Glutamatergic neuron (in vitro differentiated cells): Measurements from ENCODE around the gene ID3. TPM values are rescaled to one million over a fixed set of nuclear protein-coding genes. Genes with fewer than 3 reads are reported as not detected.

ENCODE experiments used
- DNase-seq: peaks from one replicate; pipeline ENCODE4 v3.0.0; 2022
- H3K27ac Mint-ChIP-seq: one replicate; pipeline ENCODE4 v1.8.0; 2020; ENCODE audit warnings: mild to moderate bottlenecking, mixed read lengths, inconsistent platforms; ENCODE audit not compliant: unreplicated experiment
- H3K27me3 Mint-ChIP-seq: one replicate; pipeline ENCODE4 v1.8.0; 2020; ENCODE audit warnings: mild to moderate bottlenecking, moderate library complexity, mixed read lengths, inconsistent platforms; ENCODE audit not compliant: unreplicated experiment
- H3K36me3 Mint-ChIP-seq: one replicate; pipeline ENCODE4 v1.8.0; 2020; ENCODE audit warnings: mild to moderate bottlenecking, mixed read lengths, inconsistent platforms; ENCODE audit not compliant: unreplicated experiment
- H3K4me1 Mint-ChIP-seq: one replicate; pipeline ENCODE4 v1.8.0; 2020; ENCODE audit warnings: mild to moderate bottlenecking, low read depth, mixed read lengths, inconsistent platforms; ENCODE audit not compliant: unreplicated experiment
- H3K4me3 Mint-ChIP-seq: one replicate; pipeline ENCODE4 v1.8.0; 2020; ENCODE audit warnings: mild to moderate bottlenecking, mixed read lengths, inconsistent platforms; ENCODE audit not compliant: unreplicated experiment
- H3K9me3 Mint-ChIP-seq: one replicate; pipeline ENCODE4 v1.8.0; 2020; ENCODE audit warnings: mild to moderate bottlenecking, moderate library complexity, mixed read lengths, inconsistent platforms; ENCODE audit not compliant: unreplicated experiment
- total RNA-seq: library from RNA; stranded (reverse); fragmentation: NEBNext Ultra II Directional; extraction: Animal tissue kit (Norgen Biotek cat#: 25700); gene quantifications from one replicate; pipeline ENCODE4 v1.2.1, GENCODE V29; 2021; ENCODE audit not compliant: unreplicated experiment
- TF ChIP-seq, protein P1 (sequence below): fragments of 200-600 bp; sonication (generic); IDR thresholded peaks from one replicate; pipeline ENCODE4 v1.5.0; 2021; ENCODE audit not compliant: partially characterized antibody, unreplicated experiment

Gene ID3
- total RNA-seq, 1 donor from 2014 or later = 10.9 TPM

DNA sequence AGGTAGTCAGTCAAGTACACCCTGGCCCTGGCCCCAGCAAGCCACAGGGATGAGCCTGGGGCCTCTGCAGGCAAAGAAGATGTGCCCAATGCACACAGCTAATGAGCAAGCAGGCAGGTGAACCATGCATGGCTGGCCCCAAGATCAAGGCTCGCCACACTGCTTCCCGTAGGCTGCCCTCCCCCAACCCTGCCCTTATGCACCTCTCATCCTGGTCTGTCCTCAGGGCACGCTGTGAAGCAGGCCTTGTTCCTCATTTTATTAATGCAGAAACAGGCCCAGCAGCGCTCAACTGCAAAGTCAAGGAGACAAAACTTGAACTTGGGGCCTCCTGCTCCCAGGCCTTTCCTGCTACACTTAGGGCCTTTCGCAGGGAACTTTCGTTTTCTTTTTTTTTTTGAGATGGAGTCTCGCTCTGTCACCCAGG, 35.6 kb upstream of the ID3 start:
- Mint-ChIP-seq H3K27me3 (peaks cover 3% of the 10 kb centered on the region), H3K4me1 (peaks cover 30% of the 10 kb centered on the region), H3K9me3 (peaks cover 15% of the 10 kb centered on the region), H3K4me3 (no peak overlapping the region), H3K36me3 (no peaks in the 10 kb centered on the region), H3K27ac (no peak overlapping the region)
- TF ChIP-seq, protein P1, sequence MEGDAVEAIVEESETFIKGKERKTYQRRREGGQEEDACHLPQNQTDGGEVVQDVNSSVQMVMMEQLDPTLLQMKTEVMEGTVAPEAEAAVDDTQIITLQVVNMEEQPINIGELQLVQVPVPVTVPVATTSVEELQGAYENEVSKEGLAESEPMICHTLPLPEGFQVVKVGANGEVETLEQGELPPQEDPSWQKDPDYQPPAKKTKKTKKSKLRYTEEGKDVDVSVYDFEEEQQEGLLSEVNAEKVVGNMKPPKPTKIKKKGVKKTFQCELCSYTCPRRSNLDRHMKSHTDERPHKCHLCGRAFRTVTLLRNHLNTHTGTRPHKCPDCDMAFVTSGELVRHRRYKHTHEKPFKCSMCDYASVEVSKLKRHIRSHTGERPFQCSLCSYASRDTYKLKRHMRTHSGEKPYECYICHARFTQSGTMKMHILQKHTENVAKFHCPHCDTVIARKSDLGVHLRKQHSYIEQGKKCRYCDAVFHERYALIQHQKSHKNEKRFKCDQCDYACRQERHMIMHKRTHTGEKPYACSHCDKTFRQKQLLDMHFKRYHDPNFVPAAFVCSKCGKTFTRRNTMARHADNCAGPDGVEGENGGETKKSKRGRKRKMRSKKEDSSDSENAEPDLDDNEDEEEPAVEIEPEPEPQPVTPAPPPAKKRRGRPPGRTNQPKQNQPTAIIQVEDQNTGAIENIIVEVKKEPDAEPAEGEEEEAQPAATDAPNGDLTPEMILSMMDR = no peak
- DNase-seq = no peak

DNA sequence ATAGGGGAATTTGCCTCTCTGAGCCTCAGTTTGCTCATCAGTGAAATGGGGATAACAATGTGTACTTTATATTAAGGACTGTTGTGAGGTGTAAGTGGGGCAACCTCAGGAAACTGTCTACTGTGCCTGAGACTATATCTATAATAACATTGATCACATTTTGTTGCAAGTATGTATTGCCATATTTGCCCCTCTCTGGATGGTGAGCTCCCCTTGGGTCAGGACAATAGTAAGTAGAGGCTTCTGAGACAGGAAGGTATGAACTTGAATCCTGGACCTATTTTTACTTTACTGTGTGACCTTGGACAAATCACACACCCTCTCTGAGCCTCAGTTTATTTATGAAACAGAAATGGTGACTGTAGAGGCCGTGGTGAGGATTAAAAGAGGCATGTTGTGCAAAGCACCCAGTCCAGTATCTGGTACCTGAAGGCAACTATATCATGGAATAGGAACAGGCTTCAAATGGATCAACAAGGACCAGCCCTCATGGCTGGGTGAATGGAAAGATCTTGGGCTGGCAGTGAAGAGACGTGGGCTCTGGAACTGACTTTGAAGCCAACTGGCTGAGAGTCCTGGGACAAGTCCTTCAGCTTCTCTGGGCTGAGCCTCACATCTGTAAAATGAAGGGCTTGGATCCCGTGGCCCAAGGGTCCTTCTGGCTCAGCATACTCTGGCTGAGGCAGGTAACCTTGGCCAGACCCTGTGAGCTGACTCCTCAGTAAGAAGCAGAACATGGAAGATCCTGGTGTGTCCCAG, 35.0 kb upstream of the ID3 start:
- no peak for DNase-seq
- H3K4me3 Mint-ChIP-seq = no peak overlapping the region
- TF ChIP-seq, protein P1 = no peak
- H3K4me1 Mint-ChIP-seq = peaks cover 30% of the 10 kb centered on the region
- no peaks in the 10 kb centered on the region for H3K36me3 Mint-ChIP-seq
- peaks cover 13% of the 10 kb centered on the region for H3K9me3 Mint-ChIP-seq
- peaks cover 3% of the 10 kb centered on the region for H3K27me3 Mint-ChIP-seq
- no peak overlapping the region for H3K27ac Mint-ChIP-seq

GRCh38 chr1:23593556-23594148, 34.4 kb upstream of the ID3 start:
- Mint-ChIP-seq H3K9me3 (peaks cover 13% of the 10 kb centered on the region), H3K27ac (no peak overlapping the region), H3K4me1 (peaks cover 32% of the 10 kb centered on the region), H3K4me3 (no peak overlapping the region), H3K27me3 (peaks cover 3% of the 10 kb centered on the region), H3K36me3 (no peaks in the 10 kb centered on the region)
- DNase-seq = no peak
- TF ChIP-seq, protein P1 = no peak

DNA sequence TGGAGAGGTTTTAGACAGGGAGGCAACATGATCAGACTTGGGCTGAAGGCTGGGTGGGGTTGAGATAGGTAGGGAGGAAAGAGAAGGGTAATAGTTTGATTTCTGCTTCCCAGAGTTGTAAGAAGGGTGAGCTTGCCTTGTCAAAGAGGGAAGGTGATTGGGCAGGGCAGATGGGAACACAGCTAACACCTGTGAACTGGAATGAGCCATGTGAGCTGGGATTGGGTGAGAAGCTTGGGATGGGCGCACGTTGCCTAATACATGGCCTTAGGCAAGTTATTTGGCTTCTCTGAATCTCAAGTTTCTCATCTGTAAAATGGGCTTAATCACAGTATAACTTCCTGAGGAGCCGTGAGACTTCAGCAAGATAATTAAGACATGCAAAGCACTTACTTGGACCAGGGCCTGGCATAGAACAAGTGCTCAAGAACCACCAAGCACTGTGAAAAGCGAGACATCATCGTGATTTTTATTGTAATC, 33.8 kb upstream of the ID3 start:
- Mint-ChIP-seq H3K36me3 (no peaks in the 10 kb centered on the region), H3K4me1 (peaks cover 31% of the 10 kb centered on the region), H3K27me3 (peaks cover 3% of the 10 kb centered on the region), H3K4me3 (no peak overlapping the region), H3K9me3 (peaks cover 13% of the 10 kb centered on the region), H3K27ac (peak overlapping the region; percentile 65)
- DNase-seq = no peak
- TF ChIP-seq, protein P1 = no peak

DNA sequence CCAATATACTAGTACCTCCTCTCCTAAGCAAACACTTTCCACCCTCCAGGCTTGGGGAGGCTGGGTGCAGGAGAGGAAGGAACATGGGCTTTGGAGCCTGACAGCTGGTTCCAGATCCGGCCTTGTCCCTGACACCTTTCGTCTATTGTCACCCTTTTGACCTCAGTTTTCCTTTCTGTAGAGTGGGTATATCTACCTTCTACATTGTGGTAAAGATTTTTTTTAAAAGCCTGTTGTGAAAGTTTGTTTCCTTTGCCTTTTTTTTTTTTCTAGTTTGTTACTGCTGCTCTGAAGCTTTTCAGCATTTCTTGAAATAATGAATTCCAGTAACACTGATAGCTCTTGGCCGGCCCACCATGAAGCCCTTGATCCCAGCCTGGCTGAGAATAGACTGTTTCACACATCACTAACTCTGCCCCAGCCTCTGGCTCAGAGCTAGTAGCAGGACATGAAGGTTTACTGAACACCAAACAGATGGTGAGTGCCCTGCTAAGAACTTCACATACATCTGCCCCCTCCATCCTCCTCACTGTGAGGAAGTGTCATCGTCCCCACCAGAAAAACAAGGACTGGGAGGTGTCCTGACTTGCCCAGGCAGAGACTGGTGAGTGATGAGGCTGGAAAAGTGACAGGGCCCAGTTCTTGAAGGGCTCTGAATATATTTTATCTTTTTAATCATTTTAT, 33.0 kb upstream of the ID3 start:
- H3K4me3 Mint-ChIP-seq = peak overlapping the region; percentile 43
- TF ChIP-seq, protein P1 = no peak
- peak overlapping the region; percentile 85 for H3K27ac Mint-ChIP-seq
- peaks cover 8% of the 10 kb centered on the region for H3K9me3 Mint-ChIP-seq
- peaks cover 5% of the 10 kb centered on the region for H3K27me3 Mint-ChIP-seq
- no peaks in the 10 kb centered on the region for H3K36me3 Mint-ChIP-seq
- H3K4me1 Mint-ChIP-seq = peaks cover 24% of the 10 kb centered on the region
- DNase-seq = no peak
